GM12874 (cell line): ENCODE measurements around the gene PHF19.

Source experiments
- TF ChIP-seq, protein P1 (sequence below): IDR thresholded peaks from 2 replicates; pipeline ENCODE4 v1.5.1; 2011; ENCODE audit warnings: low read depth, mild to moderate bottlenecking, control low read depth, low read length, moderate library complexity; ENCODE audit not compliant: insufficient read depth

The PHF19 gene

DNA sequence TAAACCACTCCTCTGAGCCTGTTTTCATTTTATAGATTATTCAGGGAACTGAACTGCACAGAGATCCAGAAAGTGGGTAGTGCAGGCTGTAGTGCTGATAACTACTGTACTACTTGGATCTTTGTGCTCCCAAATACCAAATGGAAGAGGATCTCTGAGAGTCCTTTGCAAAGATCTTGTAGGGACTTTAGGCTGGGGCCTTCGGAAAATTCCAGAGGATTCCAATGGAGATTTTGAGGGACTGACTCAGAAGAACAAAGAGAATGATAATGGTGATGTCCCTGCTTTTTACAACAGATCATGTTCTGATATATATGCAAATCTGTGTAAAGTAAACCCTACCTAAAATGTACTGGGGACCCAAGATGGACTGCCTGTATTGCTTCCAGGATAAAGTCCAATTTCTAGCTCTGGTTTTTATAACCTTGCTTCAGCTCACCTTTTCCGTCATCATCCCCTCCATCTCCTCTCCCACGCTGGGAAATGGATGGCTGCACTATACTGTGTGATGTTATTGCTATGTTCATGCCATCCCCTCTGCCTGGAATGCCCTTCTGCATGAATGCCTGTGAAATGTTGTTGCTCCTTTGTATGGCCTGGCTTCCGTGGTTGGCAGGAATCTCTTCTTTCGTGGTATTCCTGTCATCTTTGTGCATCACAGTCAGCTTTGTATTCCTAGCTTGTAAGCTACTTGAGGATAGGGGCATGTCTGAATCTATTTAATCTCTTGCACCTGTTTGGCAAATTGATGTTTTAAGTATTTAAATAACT is 24.6 kb downstream of the PHF19 start:
- TF ChIP-seq, protein P1, sequence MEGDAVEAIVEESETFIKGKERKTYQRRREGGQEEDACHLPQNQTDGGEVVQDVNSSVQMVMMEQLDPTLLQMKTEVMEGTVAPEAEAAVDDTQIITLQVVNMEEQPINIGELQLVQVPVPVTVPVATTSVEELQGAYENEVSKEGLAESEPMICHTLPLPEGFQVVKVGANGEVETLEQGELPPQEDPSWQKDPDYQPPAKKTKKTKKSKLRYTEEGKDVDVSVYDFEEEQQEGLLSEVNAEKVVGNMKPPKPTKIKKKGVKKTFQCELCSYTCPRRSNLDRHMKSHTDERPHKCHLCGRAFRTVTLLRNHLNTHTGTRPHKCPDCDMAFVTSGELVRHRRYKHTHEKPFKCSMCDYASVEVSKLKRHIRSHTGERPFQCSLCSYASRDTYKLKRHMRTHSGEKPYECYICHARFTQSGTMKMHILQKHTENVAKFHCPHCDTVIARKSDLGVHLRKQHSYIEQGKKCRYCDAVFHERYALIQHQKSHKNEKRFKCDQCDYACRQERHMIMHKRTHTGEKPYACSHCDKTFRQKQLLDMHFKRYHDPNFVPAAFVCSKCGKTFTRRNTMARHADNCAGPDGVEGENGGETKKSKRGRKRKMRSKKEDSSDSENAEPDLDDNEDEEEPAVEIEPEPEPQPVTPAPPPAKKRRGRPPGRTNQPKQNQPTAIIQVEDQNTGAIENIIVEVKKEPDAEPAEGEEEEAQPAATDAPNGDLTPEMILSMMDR: no peak

DNA sequence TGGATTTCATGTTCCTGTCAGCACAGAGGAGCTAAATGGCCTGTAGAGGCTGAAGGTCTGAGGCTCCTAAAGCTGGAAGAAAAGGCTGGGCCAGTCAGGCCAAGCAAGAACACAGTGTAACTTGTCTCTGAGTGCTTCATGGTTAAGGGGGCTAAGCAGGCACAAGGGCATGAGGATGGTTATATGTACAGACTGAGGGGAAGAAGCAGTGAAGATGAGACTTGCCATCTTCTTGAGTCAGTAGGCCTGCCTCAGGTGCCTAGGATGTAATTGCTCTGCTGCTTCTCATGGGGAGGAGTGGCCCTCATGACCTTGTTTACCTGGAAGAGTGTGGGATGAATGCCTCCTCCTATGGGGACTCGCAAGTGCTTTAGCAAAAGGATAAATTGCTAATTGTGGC is 25.5 kb downstream of the PHF19 start:
- TF ChIP-seq, protein P1: no peak

DNA sequence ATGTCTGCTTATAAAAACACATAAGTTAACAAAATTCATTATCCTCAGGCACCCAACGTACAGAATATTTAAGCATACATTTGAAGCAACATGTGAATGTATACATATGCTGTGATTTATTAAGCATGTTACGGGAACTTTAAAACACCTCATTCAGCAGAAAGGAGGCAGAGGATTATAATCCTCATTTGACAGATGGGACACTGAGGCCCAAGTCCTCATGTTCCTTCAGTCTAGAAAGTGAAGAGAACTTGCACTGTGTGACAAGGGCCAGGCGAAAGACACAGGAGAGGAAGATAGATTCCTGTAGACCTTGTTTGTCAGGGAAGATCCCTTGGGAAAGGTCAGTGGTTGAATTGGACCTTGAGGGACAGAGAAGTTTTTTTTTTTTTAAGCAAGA is 26.7 kb downstream of the PHF19 start:
- TF ChIP-seq, protein P1: no peak

DNA sequence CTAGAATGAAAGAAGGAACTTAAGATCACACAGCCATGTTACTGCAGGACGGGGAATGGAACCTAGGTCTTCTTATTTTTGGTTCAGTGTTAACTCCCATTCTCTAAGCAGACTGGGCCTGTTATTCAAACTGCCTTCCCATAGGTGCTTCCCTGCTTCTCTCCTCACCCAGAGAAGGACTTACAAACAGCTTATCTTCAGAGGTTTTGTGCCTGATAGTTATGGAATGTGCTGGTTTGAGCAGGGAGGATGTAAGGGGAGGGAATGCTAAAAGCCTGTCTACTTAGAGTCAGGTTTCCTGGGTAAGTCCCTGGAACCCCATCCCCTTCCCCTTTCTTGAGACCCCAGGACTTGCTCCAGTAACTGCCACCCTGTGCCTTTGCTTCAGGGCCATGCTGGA is 30.1 kb downstream of the PHF19 start:
- TF ChIP-seq, protein P1: no peak

DNA sequence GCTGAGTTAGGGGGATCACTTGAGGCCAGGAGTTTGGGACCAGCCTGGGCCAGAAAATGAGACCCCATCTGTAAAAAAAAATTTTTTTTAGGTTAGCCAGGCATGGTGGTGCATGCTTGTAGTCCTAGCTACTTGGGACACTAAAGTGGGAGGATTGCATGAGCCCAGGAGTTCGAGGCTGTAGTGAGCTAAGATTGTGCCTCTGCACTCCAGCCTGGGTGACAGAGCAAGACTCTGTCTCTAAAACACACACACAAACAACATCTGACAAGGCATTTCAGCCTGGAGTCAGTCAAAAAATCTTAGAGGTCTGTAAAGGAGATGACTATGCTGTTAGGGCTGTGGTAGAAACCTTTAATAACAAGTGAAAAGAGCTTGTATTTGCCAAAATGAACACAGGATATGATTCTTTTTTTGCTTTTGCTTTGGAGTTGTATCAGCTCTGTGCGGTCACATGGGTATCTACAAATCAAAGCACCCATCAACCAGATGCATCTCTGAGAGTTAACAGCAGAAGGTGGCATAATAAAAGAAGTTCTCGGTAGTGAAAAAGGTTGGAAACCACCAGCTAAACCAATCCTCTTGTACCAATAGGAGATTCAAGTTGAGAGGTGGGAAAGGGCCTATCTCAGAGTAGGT is 30.6 kb downstream of the PHF19 start:
- TF ChIP-seq, protein P1: no peak

DNA sequence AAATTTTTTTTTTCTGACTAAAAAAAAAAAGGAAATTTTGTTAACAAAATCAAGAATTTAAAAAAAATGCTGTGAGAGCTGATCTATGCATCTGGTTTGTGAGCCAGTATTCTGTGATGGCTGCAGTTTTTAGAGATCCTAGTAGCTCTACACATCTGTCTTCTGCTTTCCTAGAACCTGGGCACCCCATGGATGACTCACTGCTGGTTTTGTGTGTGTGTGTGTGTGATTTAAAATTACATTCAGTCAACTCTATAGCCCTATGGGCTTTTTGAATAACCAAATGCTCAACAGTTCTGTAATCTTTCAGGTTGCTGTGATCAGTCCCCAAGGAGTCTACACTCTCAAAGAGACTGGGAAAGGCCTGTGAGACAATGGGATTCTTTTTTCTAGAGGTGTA is 31.7 kb downstream of the PHF19 start:
- TF ChIP-seq, protein P1: no peak

DNA sequence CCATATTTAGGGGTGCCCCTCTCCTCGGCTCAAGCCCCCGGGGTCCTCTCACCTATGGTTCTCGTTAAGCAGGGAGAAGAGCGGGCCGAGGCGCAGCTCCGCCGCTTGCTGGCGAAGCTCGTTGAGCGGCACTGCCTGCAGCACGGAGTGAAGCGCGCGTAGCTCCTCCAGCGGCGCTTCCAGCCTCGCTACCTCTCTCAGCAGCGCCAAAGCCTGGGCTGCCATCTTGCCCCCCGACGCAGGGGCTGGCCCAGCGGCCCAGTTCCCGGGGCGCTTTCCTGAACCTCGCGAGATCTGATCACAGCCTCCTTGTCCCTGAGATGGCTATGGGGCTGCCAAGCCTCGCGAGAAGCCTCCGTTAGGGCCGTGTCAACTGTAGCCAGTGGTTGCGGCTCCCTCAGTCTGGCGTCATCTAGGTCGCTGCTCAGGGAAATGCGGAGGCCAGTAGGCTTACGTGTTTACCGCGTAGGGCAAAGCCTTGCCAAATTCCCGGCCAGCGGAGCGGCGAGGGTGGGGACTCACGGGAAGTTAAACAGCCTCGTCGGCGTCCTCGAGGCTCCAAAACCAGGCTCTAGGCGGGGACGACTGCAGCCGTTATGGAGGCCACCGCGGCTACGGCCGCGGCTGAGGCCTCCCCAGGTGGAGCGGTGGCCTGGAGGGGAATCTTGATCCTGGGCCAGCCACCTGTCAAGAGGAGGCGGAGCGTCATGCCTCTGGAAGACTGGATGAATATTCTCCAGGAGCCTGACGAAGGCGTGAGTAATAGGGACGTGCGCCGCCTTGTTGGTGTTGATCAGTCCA is 34.1 kb downstream of the PHF19 start, which contains the start of gene PSMD5:
PSMD5 (minus strand) TSS at position 238 of the 801 bp plus-strand sequence; CDS start at position 225, 13 bp downstream.
- TF ChIP-seq, protein P1: no peak
